Neural cell (in vitro differentiated cells): ENCODE measurements around the gene NTNG1.

ENCODE experiments used
- CTCF ChIP-seq: fragments of 450-650 bp; IDR thresholded peaks from 2 replicates; pipeline ENCODE4 v1.5.1; 2014; ENCODE audit warnings: antibody characterized with exemption, mild to moderate bottlenecking, moderate library complexity; ENCODE audit not compliant: poor library complexity, severe bottlenecking
- EP300 ChIP-seq: fragments of 450-650 bp; conservative IDR thresholded peaks from 2 replicates; pipeline ENCODE4 v1.6.1; 2014; ENCODE audit warnings: antibody characterized with exemption, mild to moderate bottlenecking, moderate library complexity; ENCODE audit not compliant: poor library complexity, severe bottlenecking
- EZH2 ChIP-seq: fragments of 200-600, 300-800 bp; shearing (Covaris generic), sonication (generic); IDR thresholded peaks from 2 replicates; pipeline ENCODE4 v1.6.1; 2014; ENCODE audit warnings: antibody characterized with exemption, low read length, borderline replicate concordance, mild to moderate bottlenecking; ENCODE audit not compliant: insufficient read depth, poor library complexity, severe bottlenecking
- MXI1 ChIP-seq: fragments of 450-650 bp; conservative IDR thresholded peaks from 2 replicates; pipeline ENCODE4 v1.6.1; 2014; ENCODE audit warnings: antibody characterized with exemption, mild to moderate bottlenecking; ENCODE audit not compliant: poor library complexity, severe bottlenecking
- TAF1 ChIP-seq: IDR thresholded peaks from 2 replicates; pipeline ENCODE4 v1.6.1; 2012; ENCODE audit warnings: low read depth

GRCh38 chr1:107464827-107465226 lies 324.0 kb downstream of the NTNG1 start:
- no peak for TF ChIP-seq MXI1
- no peak for TF ChIP-seq EZH2
- TF ChIP-seq EP300, result no peak
- TF ChIP-seq CTCF, result no peak
- no peak for TF ChIP-seq TAF1
